Measurements from ENCODE around the gene PAGR1.

PAGR1 gene

DNA sequence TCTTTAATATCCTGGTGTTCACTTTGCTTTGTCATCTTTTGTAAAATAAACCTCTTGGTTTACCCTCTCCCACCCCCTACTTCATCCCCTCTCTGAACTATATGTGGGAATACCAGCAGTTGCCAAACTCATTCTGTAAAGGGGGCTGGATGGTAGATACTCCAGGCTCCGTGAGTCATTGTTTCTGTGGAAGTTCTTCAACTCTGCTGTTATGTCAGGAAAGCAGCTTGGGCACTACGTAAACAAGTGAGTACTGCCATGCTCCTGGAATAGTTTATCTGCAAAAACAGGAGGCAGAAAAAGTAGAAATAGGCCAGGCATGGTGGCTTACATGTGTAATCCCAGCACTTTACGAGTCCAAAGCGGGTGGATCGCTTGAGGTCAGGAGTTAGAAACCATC is 21.9 kb downstream of the PAGR1 start:
- no peak for DNase-seq (ENCODE audit: low read depth)

DNA sequence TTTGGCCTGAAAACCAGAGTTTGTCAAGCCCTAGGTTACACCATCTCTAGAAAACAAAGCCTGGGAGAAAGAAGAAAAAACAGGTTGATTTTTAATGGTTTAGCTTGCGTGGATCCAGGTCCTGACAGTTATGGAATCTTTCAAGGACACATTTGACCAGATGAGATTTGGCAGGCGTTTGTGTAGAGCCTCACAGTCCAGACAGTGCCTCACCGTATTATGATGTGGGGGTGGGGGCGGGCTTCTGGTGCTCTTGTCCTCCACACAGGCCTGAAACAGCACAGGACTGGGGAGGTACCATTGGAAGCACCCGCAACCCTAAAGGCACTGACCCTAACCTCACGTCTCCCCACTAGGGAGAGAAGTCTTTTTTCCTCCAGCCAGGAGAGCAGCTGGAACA is 23.9 kb downstream of the PAGR1 start:
- DNase-seq (ENCODE audit: low read depth): no peak

DNA sequence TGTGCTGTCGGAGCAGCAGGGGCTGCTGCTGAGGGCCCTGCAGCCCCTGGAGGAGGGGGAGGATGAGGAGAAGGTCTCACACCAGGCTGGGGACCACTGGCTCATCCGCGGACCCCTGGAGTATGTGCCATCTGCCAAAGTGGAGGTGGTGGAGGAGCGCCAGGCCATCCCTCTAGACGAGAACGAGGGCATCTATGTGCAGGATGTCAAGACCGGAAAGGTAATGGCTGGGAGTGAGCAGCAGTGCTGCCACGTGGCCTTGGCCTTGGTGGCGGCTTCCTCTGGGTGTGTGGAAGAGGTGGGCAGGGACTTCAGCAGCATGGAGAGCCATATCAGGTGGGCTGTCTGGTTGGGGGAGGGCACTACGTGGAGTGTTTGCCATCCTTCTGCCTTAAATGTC is 24.3 kb downstream of the PAGR1 start:
- DNase-seq (ENCODE audit: low read depth): no peak

DNA sequence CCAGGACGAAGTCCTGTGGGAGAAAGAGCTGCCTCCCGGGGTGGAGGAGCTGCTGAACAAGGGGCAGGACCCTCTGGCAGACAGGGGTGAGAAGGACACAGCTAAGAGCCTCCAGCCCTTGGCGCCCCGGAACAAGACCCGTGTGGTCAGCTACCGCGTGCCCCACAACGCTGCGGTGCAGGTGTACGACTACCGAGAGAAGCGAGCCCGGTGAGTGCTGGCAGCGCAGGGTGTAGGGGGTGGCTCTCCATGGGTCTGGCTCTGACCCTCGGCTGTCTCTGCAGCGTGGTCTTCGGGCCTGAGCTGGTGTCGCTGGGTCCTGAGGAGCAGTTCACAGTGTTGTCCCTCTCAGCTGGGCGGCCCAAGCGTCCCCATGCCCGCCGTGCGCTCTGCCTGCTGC is 25.7 kb downstream of the PAGR1 start:
- DNase-seq (ENCODE audit: low read depth): no peak

DNA sequence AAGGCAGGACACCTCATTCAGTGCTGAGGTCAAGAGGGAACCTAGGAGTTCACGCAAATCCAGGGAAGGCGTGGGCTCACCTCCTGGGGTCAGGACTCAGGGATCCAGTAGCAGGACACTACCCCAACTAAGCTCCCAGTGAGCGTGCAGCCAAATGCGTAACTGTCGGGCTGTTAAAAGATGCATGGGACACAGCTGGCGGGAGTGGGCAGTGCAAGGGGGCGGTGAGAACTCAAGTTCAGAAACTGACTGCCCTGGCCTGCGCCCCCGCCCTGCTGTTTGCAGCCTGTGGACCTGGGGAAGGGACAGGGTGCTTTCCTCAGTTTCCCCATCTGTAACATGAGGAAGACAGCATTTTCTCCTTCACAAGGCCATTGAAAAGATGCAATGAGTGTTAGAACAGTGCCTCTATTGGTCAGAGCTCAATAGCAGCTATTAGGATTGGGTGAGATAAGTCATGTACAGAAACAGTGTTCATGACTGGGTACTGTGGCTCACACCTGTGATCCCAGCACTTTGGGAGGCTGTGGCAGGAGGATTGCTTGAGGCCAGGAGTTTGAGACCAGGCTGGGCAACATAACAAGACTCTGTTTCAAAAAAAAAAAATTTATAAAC is 26.9 kb downstream of the PAGR1 start:
- DNase-seq (ENCODE audit: low read depth): no peak

DNA sequence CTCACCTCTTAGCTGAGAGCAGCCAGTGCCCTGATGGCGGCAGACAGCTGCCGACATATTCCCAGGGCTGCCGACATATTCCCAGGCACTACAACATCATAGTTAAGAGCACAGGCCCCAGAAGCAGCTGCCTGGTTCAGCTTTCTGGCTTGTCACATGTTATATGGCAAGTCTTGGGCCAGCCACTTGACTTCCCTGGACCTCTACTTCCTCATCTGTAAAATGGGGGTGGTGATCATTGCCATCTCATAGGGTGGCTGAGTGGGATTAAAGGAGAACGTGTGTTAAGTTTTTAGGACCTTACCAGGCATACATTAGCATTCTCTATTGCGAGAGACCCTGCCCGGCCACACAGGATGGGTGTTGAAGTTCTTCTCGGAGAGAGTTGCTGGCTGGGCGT is 28.0 kb downstream of the PAGR1 start:
- DNase-seq (ENCODE audit: low read depth): no peak

DNA sequence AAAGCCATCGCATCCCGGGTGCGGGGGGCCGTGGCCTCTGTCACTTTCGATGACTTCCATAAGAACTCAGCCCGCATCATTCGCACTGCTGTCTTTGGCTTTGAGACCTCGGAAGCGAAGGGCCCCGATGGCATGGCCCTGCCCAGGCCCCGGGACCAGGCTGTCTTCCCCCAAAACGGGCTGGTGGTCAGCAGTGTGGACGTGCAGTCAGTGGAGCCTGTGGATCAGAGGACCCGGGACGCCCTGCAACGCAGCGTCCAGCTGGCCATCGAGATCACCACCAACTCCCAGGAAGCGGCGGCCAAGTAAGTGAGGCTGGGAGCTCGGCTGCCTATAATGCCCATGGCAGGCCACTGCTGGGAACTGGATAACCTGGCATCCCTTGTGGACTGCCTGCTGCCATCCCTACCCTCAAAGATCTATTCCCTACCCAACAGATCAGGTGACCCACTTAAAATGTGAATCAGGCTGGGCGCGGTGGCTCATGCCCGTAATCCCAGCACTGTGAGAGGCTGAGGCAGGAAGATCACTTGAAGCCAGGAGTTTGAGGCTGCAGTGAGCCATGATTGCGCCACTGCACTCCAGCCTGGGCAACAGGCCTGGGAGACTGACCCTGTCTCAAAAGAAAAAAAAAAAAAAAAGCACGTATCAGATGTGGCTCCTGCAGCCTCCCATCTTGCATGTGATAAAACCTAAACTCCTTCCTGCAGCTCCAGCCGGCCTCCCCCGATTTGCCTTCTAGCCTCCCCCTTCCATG is 28.8 kb downstream of the PAGR1 start:
- no peak for DNase-seq (ENCODE audit: low read depth)

DNA sequence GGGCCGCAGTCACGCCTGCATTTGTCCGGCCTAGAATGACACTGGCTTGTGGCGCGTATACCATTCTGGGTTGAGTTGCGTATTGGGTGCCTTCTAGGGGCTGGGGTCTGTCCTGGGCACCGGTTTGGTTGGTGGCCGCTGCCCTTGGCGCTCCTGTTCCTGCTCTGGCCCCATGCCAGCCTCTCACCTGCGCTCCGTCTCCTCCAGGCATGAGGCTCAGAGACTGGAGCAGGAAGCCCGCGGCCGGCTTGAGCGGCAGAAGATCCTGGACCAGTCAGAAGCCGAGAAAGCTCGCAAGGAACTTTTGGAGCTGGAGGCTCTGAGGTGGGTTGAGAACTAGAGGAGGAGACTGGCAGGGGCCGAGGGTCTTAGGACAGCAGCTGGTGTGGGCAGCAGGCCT is 29.7 kb downstream of the PAGR1 start:
- no peak for DNase-seq (ENCODE audit: low read depth)

DNA sequence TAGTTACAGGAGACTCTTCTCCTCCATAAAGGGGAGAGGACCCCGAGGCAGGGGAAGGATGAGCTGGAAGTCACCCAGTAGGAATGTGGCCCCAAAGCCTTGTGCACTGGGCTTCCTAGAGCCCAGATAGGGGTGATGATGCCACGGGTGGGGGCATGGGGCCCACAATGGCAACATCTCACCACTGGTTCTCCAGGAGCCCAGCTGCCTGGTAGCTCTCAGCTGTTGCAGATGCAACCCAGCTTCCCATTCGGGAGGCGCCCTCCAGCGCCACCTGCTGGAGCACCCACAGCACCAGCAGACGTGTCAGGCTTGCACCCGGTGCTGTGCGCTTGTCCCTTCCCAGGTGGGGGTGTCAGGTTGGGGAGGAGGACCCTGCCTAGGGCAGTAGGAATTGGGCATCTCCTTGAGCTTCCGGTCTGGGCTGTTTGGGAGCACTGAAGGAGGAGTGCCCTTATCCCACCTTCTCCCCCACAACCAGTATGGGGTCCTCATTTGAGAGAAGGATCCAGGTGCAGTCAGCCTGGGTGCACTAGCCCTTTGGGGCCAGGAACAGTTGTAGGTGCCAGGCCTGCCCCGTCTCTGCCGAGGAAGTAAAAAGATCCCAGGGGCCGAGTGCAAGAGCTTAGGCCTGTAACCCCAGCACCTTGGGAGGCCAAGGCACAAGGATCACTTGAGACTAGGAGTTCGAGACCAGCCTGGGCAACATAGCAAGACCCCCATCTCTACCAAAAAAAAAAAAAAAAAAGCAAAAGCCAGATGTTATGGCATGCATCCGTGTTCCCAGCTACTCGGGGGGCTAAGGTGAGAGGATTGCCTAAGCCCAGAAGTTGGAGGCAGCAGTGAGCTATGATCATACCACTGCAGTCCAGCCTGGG is 32.7 kb downstream of the PAGR1 start:
- DNase-seq (ENCODE audit: low read depth): peak; percentile 35

DNA sequence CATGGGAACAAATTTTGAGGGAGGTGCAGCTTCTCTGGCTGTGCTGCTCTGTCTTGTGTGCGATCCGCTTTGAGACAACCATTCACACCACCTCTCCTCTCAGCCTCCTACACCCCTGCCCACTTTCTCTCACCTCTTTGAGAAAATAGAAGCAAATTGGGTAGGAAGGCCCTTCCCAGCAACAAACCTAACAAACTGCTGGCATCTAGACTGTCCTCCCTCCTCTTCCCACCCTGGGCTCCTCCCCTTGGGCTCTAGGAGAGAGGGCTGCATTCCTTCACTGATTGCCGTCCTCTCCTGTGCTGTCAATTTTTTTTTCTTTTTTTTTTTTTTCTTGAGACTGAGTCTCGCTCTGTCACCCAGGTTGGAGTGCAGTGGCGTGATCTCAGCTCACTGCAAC is 33.6 kb downstream of the PAGR1 start:
- DNase-seq (ENCODE audit: low read depth): no peak

DNA sequence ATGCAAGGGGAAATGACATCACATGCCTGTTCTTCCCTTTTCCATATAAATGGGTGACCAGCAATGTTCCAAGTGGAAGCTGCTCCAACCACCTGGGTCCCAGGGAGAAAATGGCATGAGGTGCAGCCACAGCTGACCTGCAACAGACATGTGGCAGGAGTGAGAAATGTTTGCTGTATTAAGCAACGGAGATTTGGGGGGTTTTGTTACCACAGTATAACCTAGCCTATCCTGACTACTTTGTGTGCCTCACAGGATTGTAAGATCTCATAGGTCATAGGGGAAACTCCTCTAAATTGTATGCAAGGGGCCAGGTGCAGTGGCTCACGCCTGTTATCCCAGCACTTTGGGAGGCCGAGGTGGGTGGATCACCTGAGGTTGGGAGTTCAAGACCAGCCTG is 35.0 kb downstream of the PAGR1 start:
- DNase-seq (ENCODE audit: low read depth): no peak

DNA sequence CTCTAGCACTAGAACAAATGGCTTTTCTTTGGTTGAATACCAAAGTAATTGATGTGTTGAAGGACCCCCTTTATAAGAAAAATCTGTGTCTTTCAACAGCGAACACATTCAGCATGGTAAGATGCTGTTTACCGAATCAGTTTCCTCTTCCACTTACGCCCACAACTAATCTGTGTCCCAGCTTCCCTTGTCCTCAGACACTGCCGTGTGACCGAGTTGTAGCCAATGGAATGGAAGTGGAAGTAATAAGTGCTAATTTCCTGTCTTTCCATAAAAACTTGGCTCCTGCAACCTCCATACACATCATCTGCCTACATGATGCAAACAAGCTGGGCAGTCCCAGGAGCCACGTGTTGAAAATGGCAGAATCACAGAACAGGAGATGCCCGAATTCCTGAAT is 36.7 kb downstream of the PAGR1 start:
- no peak for DNase-seq (ENCODE audit: low read depth)

DNA sequence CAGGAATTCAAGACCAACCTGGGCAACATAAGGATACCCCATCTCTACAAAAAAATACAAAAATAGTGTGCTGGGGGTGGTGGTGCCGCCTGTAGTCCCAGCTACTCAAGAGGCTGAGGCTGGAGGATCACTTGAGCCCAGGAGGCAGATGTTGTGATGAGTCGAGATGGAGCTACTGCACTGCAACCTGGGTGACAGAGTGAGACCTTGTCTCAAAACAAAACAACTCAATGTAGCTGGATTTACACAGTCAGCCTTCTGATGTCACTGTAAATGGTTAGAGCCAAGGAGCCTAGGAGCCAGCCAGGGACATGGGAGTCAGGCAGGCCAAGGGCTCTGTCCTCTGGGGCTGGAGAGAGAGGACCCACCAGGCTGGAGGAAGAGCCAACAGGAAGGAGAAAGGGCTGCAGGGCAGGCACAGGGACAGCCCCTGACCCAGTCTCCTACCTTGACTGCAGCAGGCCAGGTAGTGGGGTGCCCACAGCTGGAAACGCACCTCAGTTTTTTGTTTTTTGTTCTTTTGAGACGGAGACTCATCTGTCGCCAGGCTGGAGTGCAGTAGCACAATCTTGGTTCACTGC is 38.7 kb downstream of the PAGR1 start:
- no peak for DNase-seq (ENCODE audit: low read depth)

DNA sequence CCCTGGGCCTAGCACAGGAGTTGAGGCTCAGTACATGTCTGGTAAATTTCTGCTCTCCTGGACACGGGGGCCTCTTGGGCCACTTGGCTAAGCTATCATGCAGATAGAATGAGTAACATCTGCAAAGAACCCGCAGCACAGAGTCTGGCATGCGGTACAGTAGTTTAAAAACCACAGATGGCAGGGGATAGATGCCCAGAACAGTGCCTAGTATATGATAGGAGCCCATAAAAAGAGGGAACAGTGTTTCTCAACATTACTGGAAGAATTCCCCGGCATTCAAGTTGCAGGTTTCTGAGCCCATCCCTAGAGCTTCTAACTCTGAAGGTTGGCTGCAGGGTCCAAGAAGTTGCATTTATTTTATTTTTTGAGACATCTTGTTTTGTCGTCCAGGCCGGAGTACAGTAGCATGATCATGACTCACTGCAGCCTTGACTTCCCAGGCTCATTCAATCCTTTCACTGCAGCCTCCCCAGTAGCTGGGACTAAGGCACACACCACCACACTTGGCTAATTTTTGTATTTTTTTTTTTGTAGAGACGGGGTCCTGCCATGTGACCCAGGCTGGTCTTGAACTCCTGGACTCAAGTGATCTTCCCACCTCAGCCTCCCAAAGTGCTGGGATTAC is 41.3 kb downstream of the PAGR1 start:
- DNase-seq (ENCODE audit: low read depth): no peak

DNA sequence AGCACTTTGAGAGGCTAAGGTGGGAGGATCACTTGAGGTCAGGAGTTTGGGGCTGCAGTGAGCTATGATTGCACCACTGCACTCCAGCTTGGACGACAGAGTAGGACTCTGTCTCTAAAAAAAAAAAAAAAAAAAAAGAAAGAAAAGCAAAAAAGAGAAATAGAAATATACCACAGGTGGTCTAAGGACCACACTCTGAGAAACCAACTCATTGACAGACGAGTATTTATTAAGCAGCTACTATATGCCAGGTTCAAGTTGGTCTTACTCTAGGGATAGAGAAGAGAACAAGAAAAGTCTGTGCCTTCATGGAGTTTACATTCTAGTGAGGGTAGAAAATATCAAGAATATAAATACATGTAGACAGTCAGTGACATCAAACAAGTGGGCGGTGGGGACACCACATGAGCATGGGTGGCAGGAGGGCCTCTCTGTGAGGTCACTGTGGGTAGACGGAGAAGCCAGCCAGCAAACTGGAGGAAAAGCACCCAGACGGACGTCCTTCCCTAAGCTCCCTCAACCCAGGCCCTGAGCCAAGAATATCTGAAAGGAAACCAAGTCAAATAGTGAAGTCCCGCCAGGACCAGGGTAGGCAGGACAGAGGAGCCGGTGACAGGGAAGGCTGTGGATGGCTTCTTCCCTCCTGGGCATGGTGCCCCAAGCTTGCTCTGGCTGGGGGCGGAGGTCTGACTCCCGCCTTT is 42.3 kb downstream of the PAGR1 start:
- no peak for DNase-seq (ENCODE audit: low read depth)

DNA sequence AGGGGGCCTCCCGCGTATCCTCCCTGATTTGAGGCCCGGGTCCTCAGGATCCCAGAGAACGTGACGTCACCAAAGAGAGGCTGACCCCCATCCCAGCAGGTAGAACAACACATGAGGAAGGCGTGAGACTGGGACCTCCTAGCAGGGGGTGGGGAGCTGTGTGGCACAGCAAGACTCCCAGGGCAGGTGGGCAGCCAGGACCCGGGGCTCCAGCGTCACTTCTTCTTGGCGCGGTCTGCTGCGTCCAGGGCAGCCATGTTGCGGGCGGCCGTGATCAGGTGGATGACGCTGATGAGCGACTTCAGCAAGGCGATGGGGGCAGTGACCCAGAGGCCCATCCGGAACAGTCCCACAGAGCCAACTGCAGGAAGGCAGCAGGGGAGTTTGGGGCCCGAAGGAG is 43.0 kb downstream of the PAGR1 start:
- no peak for DNase-seq (ENCODE audit: low read depth)

DNA sequence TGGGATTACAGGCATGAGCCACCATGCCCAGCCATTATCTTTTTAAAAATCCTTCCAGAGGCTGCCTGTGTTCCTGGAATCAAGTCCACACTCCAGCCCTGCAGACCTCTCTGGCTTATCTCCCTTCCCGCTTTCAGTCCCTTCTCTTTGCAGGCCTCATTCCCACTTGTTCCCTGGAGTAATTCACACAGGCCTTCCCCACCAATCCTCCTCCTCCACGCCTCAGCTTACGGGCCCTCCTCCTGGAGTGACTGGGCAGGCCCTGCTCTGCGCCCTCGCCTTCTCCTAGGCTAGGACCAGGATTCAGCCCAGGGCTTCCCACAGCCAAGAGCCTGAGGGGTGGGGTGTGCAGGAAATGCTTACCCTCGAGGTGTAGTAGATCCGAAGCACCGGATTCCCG is 44.3 kb downstream of the PAGR1 start:
- DNase-seq (ENCODE audit: low read depth): no peak

DNA sequence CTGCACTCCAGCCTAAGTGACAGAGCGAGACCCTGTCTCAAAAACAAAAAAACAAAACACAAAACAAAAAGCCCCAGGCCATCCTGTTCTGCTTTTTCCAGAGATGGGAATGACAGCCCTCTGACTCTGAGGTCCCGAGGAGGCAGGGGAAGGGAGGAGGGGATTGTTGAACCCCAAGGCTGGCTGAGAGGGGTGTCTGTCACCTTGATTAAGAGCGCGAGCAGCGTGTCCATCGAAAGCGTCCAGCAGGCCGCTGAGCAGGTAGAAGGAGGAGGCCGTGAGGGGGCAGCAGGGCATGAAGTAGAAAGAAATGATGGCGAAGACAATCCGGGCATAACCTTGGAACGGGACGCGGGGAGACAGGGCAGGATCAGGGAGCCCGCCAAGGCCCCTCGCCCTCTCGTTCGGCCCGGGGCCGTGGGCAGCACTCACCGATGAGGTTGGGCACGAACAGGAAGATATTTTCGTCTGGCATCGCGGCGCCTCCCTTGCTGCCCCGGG is 46.5 kb downstream of the PAGR1 start:
- no peak for DNase-seq (ENCODE audit: low read depth)

DNA sequence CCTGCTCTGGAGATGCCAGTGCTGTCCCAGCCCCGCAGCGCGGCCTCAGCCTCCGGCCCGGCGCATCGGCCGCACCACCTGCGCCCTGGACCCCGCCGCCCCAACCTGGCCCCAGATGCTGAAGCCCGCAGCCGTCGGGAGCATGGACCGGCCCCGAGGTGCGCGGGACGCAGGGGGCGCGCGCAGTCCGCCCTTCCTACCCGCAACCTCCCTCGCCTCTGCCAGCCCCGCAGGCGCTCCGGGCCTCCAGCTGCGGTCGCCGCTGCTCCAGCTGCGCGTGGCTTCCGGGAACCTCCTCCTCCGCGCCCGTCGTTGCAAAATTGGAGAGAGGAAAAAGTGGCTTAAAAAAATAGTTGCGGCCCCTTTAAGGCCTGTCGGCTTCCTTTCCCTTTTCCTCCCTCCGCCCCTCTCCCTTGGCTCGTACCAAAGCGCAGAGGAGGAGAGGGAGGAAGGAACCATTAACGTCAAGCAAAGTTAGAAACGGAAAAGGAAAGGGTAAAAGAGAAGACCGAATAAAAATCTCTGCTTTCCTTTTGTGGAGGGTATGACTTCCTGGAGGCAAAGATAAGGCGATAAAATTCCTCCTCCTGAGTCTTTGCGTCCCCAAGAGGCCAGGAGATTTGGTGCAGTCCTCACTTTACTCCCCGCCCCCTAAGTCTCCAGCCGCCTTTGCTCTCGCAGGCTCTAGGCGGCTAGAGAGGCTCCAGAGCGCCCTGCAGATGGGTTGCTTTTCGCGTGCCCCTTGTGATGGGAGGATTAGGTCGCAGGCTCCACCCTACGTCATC is 47.1 kb downstream of the PAGR1 start, which contains the start of gene CDIPT:
Gene CDIPT (minus strand): TSS at position 343 of the 785 bp plus-strand sequence. CDS start 369 bp downstream, outside the sequence.
- peak; percentile 95 for DNase-seq (ENCODE audit: low read depth)

DNA sequence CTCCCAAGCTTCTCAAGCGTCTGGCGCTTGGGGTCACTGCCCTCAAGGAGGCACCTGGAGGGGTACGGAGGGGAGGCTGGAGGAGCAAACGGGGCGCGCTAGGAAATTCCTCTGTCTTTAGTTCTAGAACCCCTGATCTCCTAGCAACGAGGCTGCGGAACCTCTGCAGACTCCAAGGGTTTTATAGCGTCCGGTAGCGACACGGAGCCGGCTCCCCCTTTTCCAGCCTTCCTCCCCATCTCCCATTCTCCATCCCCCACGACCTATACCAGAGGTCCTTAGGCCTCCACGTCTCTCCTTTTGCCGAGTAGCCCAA is 47.7 kb downstream of the PAGR1 start:
- no peak for DNase-seq (ENCODE audit: low read depth)

DNA sequence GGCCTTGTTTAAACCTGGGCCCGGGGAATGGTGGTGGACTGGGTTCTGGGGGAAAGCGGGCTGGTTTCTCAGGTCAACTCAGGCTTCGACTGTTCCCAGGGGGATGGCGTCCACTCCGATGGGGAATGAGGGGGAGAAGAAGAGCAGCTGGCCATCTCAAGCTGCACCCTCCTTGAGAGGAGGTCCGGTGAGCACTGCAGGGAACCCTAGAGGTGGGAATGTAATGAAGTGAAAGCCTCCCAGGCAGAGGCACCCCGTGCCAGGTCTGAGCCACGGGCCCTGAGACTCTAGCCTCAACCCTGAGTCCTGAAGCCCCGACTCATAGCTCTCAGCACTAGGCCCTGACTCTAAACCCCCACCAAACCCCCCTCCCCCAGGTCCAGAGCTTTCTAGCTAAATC is 48.3 kb downstream of the PAGR1 start:
- no peak for DNase-seq (ENCODE audit: low read depth)
